LNCAP (cell line): ENCODE measurements around the gene HS6ST1.

Source experiments
- CTCF ChIP-seq: fragments of 450-650 bp; IDR thresholded peaks from 2 replicates; pipeline ENCODE4 v1.5.1; 2017; ENCODE audit warnings: mild to moderate bottlenecking

HS6ST1 gene

DNA sequence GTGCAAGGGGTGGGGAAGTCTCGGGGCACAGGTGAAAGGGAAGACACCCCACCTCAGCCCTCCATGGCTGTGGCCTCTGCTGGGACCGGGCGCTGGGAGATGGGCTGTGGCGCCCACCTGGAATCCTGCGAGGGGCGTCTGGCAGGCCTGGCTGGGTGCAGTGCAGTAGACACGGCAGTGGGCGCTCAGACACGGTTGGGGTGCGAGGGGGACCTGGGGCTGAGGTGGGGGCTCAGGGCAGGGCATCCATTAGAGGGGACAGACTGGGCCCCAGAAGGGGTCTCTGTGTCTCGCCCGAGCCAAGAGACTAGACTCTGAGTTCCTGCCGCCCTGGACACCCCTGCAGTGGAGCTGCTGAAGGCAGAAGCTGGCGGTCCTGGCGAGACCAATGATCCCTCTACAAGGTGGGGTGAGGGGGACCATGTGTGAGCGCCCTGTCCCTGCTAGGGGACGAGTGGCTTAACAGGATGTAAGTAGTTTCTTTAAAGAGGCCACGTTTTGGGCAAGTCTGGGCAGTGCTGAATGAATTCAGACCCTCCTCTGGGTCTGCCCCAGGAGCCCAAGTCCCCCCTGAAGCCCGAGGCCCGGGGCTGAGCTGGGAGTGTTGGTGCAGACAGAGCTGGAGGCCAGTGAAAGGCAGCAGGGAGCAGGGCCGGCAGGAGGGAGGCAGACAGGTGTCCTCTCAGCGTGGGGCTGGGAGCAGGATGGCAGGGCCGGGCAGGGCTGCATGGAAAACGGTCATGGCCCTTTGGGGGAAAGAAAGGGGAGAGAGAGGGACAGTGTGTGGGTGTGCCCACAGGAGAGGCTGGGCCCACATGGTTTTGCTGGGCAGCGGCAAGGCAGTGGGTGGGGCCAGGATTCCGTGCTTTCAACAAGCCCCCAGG lies 57.2 kb downstream of the HS6ST1 start:
- TF ChIP-seq CTCF, result no peak

DNA sequence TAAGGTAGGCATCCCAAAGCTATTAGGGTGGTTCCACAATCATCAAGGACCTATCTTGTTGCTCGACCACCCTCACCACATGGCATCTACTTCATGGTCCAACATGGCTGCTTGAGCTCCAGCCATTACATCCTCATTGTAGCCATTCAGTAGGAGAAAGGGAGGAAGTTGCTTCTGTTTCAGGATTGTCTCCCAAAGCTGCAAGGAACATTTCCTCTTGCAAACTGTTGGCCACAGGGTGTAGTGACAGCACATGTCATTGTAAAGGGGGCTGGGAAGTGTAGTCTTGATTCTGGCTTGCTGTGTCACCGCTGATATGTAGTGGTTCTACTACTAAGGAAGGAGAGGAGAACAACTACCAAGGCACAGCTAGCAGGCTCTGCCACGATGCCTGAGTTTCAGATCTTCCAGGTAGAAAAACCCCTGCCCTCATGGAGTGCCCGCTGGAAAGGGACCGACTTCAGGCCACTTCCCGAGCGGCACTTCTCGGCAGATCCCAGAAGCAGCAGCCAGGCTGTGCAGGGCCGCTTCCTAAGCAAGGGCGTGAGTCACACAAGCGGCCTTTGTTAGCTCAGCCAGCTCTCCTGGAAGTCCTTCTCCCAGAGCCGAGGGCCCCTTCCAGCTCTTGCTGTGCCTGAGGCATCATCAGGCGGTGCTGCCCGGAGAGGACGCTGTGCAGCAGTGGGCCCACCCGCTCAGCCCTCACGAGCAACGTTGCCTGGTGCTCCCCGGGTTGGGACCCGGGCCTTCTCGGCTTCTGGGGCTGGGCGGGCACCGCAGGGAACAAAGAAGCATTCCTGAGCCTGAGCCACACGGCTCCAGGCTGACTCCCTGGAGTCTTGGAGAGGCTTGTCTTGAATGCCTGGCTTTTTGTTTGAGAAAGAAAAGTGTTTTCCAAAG lies 58.2 kb downstream of the HS6ST1 start:
- no peak for TF ChIP-seq CTCF

DNA sequence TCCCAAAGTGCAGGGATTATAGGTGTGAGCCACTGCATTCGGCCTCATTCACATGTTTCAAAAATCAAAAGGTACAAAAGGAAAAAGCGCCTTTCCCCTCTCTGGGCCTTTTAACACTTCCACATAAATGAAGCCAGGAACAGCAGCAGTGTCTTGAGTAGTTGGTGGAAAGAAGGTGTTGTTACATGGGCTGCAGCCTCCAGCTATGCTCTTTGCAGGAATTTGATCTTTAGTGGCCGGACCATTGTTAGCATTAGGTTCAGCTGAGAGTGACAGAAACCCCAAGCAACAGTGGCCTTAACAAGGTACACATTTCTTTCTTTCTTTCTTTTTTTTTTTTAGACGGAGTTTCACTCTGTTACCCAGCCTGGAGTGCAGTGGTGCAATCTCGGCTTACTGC lies 59.1 kb downstream of the HS6ST1 start:
- TF ChIP-seq CTCF, result no peak

- TF ChIP-seq CTCF, result no peak
Measured at GRCh38 chr2:128258218-128258617, 60.5 kb downstream of the HS6ST1 start.

GRCh38 chr2:128252501-128252900 lies 66.2 kb downstream of the HS6ST1 start:
- no peak for TF ChIP-seq CTCF

DNA sequence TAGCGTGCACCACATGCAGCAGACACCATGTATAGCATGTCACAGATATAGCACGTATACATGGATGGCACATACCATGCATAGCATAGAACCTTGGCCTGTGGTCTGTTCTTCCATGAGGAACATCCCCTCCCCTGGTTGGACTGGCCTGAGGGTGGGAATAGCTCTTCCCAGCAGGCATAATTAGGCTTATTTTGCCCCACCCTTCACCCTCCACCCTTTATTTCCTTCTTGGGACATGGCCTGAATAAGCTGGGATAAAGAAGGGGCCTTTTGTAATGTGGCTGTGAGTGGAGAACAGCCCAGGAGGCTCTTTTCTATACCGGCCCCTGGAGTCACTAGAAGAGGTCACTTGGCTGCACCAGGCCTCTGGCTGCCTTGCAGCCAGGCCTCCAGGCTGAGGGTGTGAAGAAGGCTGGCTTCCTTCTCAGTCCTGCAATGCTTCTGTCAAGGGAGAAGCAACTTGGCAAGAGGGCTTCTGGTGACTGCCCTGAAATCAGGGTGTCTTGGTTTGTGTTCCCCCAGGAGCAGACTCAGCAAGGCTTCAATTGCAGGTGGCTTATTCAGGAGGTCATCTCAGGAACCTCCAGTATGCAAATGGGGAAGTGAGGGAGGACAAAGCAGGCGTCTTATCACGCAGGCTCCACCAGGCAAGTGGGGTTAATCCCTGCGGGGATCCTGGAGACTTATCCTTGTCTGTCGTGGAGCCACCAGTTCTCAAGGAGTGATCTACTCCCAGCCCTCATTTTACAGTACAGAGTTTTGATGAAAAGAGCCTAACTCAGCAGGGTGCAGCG lies 68.2 kb downstream of the HS6ST1 start:
- no peak for TF ChIP-seq CTCF

- no peak for TF ChIP-seq CTCF
Measured at GRCh38 chr2:128249555-128249954, 69.1 kb downstream of the HS6ST1 start.
